OCI-LY1 (cell line): ENCODE data around the gene KRTAP10-3.

ENCODE experiments used
- EZH2 ChIP-seq: fragments of 200-600 bp; sonication (generic), shearing (Covaris generic); IDR thresholded peaks from 2 replicates; pipeline ENCODE4 v1.8.0; 2017; ENCODE audit warnings: borderline replicate concordance, mixed run types, mild to moderate bottlenecking, antibody characterized with exemption, low read length, moderate library complexity, mixed read lengths
- TF ChIP-seq, protein P1 (sequence below): fragments of 200-600 bp; sonication (generic), shearing (Covaris generic); IDR thresholded peaks from 2 replicates; pipeline ENCODE4 v1.5.1; 2017; ENCODE audit warnings: mild to moderate bottlenecking, antibody characterized with exemption, low read length, moderate library complexity, mixed read lengths

DNA sequence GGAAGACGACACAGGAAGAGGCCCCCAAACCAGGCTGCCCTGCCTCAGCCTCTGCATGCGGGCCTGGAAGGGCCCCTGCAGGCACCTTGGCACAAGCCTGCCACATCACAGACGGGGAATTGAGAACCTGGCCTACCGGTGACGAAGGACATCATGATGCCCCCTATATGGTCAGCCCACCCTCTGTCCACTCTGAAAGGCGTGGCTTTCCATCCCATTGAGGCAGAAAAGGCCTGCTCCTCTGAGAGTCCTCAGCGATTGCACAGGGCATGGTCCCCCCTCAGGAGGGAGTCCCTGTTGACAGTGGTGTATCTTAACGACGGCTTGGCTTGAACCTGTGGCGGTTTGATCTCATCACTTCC, 30.0 kb downstream of the KRTAP10-3 start:
- TF ChIP-seq, protein P1, sequence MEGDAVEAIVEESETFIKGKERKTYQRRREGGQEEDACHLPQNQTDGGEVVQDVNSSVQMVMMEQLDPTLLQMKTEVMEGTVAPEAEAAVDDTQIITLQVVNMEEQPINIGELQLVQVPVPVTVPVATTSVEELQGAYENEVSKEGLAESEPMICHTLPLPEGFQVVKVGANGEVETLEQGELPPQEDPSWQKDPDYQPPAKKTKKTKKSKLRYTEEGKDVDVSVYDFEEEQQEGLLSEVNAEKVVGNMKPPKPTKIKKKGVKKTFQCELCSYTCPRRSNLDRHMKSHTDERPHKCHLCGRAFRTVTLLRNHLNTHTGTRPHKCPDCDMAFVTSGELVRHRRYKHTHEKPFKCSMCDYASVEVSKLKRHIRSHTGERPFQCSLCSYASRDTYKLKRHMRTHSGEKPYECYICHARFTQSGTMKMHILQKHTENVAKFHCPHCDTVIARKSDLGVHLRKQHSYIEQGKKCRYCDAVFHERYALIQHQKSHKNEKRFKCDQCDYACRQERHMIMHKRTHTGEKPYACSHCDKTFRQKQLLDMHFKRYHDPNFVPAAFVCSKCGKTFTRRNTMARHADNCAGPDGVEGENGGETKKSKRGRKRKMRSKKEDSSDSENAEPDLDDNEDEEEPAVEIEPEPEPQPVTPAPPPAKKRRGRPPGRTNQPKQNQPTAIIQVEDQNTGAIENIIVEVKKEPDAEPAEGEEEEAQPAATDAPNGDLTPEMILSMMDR = no peak
- no peak for TF ChIP-seq EZH2
